HEK293 (cell line): ENCODE results near the gene ZNRF1.

Experiments used
- KLF10 ChIP-seq: fragments of 450-650 bp; IDR thresholded peaks from 2 replicates; pipeline ENCODE4 v1.5.1; 2018; ENCODE audit warnings: missing biosample characterization, mild to moderate bottlenecking, missing genetic modification characterization
- KLF8 ChIP-seq: fragments of 450-650 bp; formaldehyde crosslinking; IDR thresholded peaks from 2 replicates; pipeline ENCODE4 v1.5.1; 2016; ENCODE audit warnings: missing biosample characterization, missing genetic modification characterization
- MYNN ChIP-seq: fragments of 450-650 bp; formaldehyde crosslinking; IDR thresholded peaks from 2 replicates; pipeline ENCODE4 v1.5.1; 2016; ENCODE audit warnings: missing biosample characterization, missing genetic modification characterization, borderline replicate concordance
- PRDM1 ChIP-seq: fragments of 450-650 bp; formaldehyde crosslinking; IDR thresholded peaks from 2 replicates; pipeline ENCODE4; 2016; ENCODE audit warnings: missing biosample characterization, missing genetic modification characterization
- RBAK ChIP-seq: fragments of 450-650 bp; formaldehyde crosslinking; IDR thresholded peaks from 2 replicates; pipeline ENCODE4 v1.5.1; 2016; ENCODE audit warnings: missing biosample characterization, missing genetic modification characterization
- SP3 ChIP-seq: fragments of 450-650 bp; formaldehyde crosslinking; IDR thresholded peaks from 2 replicates; pipeline ENCODE4 v1.5.1; 2016; ENCODE audit warnings: missing biosample characterization, missing genetic modification characterization
- ZBTB20 ChIP-seq: fragments of 450-650 bp; formaldehyde crosslinking; IDR thresholded peaks from 2 replicates; pipeline ENCODE4 v1.5.1; 2016; ENCODE audit warnings: missing biosample characterization, missing genetic modification characterization
- ZBTB8A ChIP-seq: fragments of 450-650 bp; formaldehyde crosslinking; IDR thresholded peaks from 2 replicates; pipeline ENCODE4 v1.5.1; 2016; ENCODE audit warnings: missing biosample characterization, missing genetic modification characterization
- ZNF221 ChIP-seq: fragments of 450-650 bp; formaldehyde crosslinking; IDR thresholded peaks from 2 replicates; pipeline ENCODE4 v1.5.1; 2017; ENCODE audit warnings: missing biosample characterization, missing genetic modification characterization, borderline replicate concordance
- ZNF239 ChIP-seq: fragments of 450-650 bp; formaldehyde crosslinking; IDR thresholded peaks from 2 replicates; pipeline ENCODE4 v1.5.1; 2016; ENCODE audit warnings: missing biosample characterization, missing genetic modification characterization
- ZNF585B ChIP-seq: fragments of 450-650 bp; formaldehyde crosslinking; IDR thresholded peaks from 2 replicates; pipeline ENCODE4 v1.5.1; 2016; ENCODE audit warnings: missing biosample characterization, missing genetic modification characterization
- ZNF701 ChIP-seq: fragments of 450-650 bp; formaldehyde crosslinking; IDR thresholded peaks from 2 replicates; pipeline ENCODE4 v1.5.1; 2016; ENCODE audit warnings: missing biosample characterization, missing genetic modification characterization
- ZNF837 ChIP-seq: fragments of 450-650 bp; formaldehyde crosslinking; IDR thresholded peaks from 2 replicates; pipeline ENCODE4 v1.5.1; 2016; ENCODE audit warnings: missing biosample characterization, missing genetic modification characterization
- TF ChIP-seq, protein P1 (sequence below): fragments of 450-650 bp; formaldehyde crosslinking; IDR thresholded peaks from 2 replicates; pipeline ENCODE4 v1.5.1; 2016; ENCODE audit warnings: missing biosample characterization, missing genetic modification characterization, borderline replicate concordance
- TF ChIP-seq, protein P2 (sequence below): fragments of 450-650 bp; formaldehyde crosslinking; IDR thresholded peaks from 2 replicates; pipeline ENCODE4 v1.5.1; 2017; ENCODE audit warnings: missing biosample characterization, missing genetic modification characterization
- TF ChIP-seq, protein P3 (sequence below): fragments of 450-650 bp; formaldehyde crosslinking; IDR thresholded peaks from 2 replicates; pipeline ENCODE4 v1.5.1; 2016; ENCODE audit warnings: missing biosample characterization, missing genetic modification characterization
- TF ChIP-seq, protein P4 (sequence below): fragments of 450-650 bp; formaldehyde crosslinking; conservative IDR thresholded peaks from 2 replicates; pipeline ENCODE4 v1.5.1; 2016; ENCODE audit warnings: low read depth, missing biosample characterization, missing genetic modification characterization
- TF ChIP-seq, protein P5 (sequence below): fragments of 450-650 bp; formaldehyde crosslinking; IDR thresholded peaks from 2 replicates; pipeline ENCODE4 v1.5.1; 2016; ENCODE audit warnings: missing biosample characterization, missing genetic modification characterization
- TF ChIP-seq, protein P6 (sequence below): fragments of 450-650 bp; formaldehyde crosslinking; IDR thresholded peaks from 2 replicates; pipeline ENCODE4 v1.5.1; 2016; ENCODE audit warnings: missing biosample characterization, missing genetic modification characterization
- TF ChIP-seq, protein P7 (sequence below): fragments of 450-650 bp; formaldehyde crosslinking; IDR thresholded peaks from 2 replicates; pipeline ENCODE4 v1.5.1; 2017; ENCODE audit warnings: missing biosample characterization, missing genetic modification characterization

The ZNRF1 gene

DNA sequence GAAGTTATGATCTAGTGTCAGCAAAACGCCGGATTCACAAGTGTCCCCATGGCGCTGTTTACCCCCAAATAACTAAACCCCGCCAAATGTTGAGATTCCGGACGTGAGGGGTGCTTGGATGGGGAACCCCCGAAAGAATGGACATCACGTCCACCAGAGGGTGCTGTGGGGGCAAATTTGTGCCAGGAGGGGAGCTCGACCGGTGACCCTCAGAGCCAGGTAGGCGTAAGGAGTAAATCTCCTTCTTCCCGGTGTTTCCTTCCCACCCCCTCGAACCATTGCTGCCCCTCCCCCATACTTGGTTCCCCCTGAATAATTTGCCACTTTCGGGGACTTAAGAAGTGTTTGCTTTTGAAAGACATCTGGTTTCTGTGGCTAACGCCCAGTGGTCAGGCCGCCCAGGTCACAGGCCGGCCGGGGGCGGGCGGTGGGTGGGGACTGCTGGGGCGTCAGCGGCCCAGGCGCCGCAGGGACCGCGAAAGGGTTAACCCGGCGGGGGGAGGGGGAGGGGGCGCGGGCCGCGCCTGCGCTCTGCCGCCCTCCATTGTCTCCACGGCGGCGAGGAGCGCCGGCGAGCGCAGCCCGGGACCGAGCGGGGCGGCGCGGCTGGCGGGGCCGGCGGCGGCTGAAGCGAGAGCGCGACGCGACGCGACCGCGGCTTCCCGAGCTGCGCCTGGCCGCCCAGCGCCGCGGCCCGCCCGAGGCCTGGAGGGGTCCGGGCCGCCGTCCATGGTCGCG, at the start of gene ZNRF1 (continued):
- TF ChIP-seq, protein P1, sequence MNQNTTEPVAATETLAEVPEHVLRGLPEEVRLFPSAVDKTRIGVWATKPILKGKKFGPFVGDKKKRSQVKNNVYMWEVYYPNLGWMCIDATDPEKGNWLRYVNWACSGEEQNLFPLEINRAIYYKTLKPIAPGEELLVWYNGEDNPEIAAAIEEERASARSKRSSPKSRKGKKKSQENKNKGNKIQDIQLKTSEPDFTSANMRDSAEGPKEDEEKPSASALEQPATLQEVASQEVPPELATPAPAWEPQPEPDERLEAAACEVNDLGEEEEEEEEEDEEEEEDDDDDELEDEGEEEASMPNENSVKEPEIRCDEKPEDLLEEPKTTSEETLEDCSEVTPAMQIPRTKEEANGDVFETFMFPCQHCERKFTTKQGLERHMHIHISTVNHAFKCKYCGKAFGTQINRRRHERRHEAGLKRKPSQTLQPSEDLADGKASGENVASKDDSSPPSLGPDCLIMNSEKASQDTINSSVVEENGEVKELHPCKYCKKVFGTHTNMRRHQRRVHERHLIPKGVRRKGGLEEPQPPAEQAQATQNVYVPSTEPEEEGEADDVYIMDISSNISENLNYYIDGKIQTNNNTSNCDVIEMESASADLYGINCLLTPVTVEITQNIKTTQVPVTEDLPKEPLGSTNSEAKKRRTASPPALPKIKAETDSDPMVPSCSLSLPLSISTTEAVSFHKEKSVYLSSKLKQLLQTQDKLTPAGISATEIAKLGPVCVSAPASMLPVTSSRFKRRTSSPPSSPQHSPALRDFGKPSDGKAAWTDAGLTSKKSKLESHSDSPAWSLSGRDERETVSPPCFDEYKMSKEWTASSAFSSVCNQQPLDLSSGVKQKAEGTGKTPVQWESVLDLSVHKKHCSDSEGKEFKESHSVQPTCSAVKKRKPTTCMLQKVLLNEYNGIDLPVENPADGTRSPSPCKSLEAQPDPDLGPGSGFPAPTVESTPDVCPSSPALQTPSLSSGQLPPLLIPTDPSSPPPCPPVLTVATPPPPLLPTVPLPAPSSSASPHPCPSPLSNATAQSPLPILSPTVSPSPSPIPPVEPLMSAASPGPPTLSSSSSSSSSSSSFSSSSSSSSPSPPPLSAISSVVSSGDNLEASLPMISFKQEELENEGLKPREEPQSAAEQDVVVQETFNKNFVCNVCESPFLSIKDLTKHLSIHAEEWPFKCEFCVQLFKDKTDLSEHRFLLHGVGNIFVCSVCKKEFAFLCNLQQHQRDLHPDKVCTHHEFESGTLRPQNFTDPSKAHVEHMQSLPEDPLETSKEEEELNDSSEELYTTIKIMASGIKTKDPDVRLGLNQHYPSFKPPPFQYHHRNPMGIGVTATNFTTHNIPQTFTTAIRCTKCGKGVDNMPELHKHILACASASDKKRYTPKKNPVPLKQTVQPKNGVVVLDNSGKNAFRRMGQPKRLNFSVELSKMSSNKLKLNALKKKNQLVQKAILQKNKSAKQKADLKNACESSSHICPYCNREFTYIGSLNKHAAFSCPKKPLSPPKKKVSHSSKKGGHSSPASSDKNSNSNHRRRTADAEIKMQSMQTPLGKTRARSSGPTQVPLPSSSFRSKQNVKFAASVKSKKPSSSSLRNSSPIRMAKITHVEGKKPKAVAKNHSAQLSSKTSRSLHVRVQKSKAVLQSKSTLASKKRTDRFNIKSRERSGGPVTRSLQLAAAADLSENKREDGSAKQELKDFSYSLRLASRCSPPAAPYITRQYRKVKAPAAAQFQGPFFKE, result no peak
- TF ChIP-seq, protein P2, sequence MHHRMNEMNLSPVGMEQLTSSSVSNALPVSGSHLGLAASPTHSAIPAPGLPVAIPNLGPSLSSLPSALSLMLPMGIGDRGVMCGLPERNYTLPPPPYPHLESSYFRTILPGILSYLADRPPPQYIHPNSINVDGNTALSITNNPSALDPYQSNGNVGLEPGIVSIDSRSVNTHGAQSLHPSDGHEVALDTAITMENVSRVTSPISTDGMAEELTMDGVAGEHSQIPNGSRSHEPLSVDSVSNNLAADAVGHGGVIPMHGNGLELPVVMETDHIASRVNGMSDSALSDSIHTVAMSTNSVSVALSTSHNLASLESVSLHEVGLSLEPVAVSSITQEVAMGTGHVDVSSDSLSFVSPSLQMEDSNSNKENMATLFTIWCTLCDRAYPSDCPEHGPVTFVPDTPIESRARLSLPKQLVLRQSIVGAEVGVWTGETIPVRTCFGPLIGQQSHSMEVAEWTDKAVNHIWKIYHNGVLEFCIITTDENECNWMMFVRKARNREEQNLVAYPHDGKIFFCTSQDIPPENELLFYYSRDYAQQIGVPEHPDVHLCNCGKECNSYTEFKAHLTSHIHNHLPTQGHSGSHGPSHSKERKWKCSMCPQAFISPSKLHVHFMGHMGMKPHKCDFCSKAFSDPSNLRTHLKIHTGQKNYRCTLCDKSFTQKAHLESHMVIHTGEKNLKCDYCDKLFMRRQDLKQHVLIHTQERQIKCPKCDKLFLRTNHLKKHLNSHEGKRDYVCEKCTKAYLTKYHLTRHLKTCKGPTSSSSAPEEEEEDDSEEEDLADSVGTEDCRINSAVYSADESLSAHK, result 0 out of 2 replicates have a peak, but pooled peaks have one; percentile 14
- TF ChIP-seq PRDM1 (tag by site-specific recombination) (no peak), MYNN (tag by site-specific recombination) (no peak), SP3 (tag by site-specific recombination) (peak; percentile 69), KLF10 (tag by site-specific recombination) (0 out of 2 replicates have a peak, but pooled peaks have one; percentile 31), KLF8 (tag by site-specific recombination) (peak; percentile 43; the same call in 1 of the 2 replicates), ZNF239 (tag by site-specific recombination) (no peak), ZBTB8A (tag by site-specific recombination) (peak; percentile 12; the same call in 1 of the 2 replicates), RBAK (tag by site-specific recombination) (no peak), ZNF221 (tag by site-specific recombination) (no peak), ZNF701 (tag by site-specific recombination) (no peak), ZNF585B (no peak), ZNF837 (tag by site-specific recombination) (no peak), ZBTB20 (tag by site-specific recombination) (peak; percentile 46; the same call in 1 of the 2 replicates)
- TF ChIP-seq, protein P3, sequence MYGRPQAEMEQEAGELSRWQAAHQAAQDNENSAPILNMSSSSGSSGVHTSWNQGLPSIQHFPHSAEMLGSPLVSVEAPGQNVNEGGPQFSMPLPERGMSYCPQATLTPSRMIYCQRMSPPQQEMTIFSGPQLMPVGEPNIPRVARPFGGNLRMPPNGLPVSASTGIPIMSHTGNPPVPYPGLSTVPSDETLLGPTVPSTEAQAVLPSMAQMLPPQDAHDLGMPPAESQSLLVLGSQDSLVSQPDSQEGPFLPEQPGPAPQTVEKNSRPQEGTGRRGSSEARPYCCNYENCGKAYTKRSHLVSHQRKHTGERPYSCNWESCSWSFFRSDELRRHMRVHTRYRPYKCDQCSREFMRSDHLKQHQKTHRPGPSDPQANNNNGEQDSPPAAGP (tag by site-specific recombination), result no peak
- TF ChIP-seq, protein P4, sequence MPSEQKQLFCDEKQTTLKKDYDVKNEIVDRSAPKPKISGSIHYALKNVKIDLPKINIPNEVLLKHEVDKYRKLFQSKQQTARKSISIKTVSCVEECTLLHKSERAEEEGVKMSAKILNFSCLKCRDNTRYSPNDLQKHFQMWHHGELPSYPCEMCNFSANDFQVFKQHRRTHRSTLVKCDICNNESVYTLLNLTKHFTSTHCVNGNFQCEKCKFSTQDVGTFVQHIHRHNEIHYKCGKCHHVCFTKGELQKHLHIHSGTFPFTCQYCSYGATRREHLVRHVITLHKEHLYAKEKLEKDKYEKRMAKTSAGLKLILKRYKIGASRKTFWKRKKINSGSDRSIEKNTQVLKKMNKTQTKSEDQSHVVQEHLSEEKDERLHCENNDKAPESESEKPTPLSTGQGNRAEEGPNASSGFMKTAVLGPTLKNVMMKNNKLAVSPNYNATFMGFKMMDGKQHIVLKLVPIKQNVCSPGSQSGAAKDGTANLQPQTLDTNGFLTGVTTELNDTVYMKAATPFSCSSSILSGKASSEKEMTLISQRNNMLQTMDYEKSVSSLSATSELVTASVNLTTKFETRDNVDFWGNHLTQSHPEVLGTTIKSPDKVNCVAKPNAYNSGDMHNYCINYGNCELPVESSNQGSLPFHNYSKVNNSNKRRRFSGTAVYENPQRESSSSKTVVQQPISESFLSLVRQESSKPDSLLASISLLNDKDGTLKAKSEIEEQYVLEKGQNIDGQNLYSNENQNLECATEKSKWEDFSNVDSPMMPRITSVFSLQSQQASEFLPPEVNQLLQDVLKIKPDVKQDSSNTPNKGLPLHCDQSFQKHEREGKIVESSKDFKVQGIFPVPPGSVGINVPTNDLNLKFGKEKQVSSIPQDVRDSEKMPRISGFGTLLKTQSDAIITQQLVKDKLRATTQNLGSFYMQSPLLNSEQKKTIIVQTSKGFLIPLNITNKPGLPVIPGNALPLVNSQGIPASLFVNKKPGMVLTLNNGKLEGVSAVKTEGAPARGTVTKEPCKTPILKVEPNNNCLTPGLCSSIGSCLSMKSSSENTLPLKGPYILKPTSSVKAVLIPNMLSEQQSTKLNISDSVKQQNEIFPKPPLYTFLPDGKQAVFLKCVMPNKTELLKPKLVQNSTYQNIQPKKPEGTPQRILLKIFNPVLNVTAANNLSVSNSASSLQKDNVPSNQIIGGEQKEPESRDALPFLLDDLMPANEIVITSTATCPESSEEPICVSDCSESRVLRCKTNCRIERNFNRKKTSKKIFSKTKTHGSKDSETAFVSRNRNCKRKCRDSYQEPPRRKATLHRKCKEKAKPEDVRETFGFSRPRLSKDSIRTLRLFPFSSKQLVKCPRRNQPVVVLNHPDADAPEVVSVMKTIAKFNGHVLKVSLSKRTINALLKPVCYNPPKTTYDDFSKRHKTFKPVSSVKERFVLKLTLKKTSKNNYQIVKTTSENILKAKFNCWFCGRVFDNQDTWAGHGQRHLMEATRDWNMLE, result no peak
- TF ChIP-seq, protein P5, sequence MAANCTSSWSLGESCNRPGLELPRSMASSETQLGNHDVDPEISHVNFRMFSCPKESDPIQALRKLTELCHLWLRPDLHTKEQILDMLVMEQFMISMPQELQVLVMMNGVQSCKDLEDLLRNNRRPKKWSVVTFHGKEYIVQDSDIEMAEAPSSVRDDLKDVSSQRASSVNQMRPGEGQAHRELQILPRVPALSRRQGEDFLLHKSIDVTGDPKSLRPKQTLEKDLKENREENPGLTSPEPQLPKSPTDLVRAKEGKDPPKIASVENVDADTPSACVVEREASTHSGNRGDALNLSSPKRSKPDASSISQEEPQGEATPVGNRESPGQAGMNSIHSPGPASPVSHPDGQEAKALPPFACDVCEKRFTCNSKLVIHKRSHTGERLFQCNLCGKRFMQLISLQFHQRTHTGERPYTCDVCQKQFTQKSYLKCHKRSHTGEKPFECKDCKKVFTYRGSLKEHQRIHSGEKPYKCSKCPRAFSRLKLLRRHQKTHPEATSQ (tag by site-specific recombination), result no peak
- TF ChIP-seq, protein P6, sequence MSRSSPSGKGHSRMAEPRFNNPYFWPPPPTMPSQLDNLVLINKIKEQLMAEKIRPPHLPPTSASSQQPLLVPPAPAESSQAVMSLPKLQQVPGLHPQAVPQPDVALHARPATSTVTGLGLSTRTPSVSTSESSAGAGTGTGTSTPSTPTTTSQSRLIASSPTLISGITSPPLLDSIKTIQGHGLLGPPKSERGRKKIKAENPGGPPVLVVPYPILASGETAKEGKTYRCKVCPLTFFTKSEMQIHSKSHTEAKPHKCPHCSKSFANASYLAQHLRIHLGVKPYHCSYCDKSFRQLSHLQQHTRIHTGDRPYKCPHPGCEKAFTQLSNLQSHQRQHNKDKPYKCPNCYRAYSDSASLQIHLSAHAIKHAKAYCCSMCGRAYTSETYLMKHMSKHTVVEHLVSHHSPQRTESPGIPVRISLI (tag by site-specific recombination), result no peak
- TF ChIP-seq, protein P7, sequence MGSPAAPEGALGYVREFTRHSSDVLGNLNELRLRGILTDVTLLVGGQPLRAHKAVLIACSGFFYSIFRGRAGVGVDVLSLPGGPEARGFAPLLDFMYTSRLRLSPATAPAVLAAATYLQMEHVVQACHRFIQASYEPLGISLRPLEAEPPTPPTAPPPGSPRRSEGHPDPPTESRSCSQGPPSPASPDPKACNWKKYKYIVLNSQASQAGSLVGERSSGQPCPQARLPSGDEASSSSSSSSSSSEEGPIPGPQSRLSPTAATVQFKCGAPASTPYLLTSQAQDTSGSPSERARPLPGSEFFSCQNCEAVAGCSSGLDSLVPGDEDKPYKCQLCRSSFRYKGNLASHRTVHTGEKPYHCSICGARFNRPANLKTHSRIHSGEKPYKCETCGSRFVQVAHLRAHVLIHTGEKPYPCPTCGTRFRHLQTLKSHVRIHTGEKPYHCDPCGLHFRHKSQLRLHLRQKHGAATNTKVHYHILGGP (tag by site-specific recombination), result no peak
